NCI-H1048 (cell line): ENCODE data around the gene ARHGEF25.
"Not testable (repeated sequence)": the region's sequence is repeated elsewhere in the genome, so short reads cannot be mapped to it uniquely, and the experiment has no call there.

Source experiments
- DNase-seq: peaks from one replicate; lab custom pipeline; 2025; lab: John Stamatoyannopoulos, UW

The ARHGEF25 gene

DNA sequence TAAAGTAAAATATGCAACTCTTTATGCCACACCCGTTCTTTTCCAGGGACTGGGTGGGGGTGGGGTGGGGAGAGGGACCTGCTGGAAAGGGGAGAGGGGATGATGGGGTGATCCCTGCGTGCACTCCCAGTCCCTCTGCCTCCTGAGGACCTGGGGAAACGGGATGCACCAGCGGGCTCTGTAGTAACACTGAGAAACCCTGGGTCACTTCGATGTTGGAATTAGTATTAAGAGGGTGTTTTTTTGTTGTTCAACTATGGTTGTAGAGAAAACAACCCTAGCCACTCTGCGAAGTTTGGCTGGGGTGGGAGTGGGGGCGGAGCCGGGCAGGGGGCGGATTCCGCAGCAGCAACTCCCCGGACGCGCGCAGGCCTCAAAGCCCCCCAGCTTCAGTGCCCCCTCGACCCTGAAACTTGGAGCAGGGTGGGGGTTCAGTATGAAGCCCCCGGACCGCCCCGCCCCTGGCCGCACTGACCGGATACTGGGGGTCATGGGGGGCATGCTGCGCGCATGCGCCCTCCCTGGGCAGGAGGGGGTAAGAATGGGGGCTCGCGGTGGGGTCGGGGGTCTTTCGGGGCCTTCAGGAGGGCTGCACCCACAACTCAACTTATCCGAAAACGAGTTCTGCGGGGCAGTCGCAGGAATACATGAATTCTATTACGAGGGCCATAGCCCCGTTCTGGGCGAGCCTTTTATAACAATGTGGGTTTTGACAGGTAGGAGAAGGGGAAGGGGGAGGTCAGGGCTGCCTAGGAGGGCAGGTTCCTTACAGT, 1.3 kb upstream of the ARHGEF25 start:
- no peak for DNase-seq

- DNase-seq = no peak
Observed at GRCh38 chr12:57610554-57611107, 604 bp upstream of the ARHGEF25 start.

DNA sequence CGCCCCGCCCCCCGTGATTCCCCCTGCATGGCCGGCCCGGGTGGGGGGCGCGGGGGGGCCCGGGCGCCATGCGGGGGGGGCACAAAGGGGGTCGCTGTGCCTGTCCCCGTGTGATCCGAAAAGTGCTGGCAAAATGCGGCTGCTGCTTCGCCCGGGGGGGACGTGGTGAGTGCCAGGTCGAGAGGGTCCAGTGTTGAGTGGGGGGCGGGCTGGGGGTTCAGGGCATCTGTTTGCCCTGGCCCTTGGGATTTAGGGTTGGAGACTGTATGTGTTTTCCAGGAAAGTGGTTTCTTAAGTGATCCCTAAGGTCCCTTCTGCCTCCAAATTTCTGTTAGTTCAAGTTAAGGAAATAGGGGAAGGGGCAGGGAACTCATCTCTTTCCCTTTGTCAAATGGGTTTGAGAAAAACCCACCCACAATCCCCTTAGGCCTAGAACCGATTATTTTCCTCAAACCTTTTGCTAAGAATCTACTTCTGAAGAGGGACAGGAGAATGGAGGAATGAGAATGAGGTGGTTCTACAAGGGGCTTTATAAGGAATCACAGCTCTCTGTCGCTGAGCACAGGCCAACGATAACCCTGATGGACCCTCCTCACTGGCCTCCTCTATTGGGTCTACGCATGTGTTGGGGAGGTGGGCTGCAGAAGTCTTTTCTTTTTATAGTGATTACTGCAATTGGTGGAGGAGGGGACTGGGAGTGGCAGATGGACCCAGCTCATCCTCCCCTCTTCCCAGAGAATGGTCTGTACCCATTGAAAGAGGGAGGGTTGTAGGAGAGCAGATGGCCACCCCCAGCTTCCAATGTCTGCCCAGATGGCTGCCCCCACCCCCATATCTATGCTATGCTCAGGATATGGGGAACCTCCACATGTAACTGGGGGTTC, 834 bp downstream of the ARHGEF25 start:
- DNase-seq = no peak

DNA sequence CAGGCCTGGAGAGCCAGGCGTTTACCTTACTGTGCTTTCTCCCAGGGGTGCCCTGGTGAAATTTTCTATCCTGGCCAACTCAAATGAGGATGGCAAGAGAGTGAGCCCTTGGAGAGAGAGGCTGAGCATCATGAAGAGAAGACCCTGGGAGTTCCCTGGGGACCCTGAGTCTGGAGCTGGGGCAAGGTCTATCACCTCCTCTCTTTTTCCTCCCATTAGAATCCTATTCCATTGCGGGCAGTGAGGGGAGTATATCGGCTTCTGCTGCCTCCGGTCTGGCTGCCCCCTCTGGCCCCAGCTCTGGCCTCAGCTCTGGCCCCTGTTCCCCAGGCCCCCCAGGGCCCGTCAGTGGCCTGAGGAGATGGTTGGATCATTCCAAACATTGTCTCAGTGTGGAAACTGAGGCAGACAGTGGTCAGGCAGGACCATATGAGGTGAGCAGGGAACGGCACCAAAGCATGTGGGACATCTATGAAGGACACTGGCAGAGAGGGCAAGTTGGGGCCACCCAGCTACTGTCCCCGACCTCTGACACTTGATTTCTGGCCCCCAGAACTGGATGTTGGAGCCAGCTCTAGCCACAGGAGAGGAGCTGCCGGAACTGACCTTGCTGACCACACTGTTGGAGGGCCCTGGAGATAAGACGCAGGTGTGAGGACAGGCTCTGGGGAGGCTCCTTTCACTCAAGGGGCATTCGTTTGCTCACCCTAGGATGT, 1.6 kb downstream of the ARHGEF25 start:
- no peak for DNase-seq

DNA sequence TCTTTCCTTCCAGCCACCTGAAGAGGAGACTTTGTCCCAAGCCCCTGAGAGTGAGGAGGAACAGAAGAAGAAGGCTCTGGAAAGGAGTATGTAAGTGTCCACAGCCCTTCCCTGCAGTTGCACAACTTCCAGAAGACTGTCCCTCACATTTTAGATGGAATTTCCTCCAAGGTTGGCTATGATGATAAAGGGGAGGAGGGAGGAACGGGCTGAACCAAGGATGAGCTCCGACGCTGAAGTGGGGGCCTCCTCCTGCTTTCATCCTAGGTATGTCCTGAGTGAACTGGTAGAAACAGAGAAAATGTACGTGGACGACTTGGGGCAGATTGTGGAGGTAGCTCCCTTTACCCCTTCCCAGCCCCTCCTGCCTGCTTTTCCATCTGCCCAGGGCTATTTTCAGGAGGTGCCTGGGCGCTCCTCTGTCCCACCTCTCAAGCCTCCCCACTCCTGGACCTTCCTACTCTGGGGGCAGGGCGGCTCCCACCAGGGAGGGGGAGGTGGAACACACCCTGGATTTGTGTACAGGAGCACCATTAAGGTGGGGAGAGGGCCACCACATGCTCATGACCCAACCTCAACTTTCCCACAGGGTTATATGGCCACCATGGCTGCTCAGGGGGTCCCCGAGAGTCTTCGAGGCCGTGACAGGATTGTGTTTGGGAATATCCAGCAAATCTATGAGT, 2.3 kb downstream of the ARHGEF25 start:
- no peak for DNase-seq

GRCh38 chr12:57614178-57614947, 3.1 kb downstream of the ARHGEF25 start:
- DNase-seq = no peak

GRCh38 chr12:57614948-57615500, 3.8 kb downstream of the ARHGEF25 start:
- no peak for DNase-seq

DNA sequence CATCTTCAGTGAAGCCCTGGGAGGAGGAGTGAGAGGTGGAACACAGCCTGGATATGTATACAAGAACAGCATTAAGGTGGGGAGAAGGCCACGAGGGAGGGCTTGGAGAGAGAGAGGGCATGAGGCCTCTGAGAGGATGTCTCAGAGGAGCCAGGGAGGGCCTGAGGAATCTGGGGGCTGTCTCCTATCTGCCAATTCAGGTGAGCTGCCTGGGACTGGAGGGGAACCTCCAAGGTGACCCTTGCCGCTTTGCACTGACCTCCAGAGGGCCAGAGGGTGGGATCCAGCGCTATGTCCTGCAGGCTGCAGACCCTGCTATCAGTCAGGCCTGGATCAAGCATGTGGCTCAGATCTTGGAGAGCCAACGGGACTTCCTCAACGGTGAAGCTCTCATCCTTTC, 4.4 kb downstream of the ARHGEF25 start:
- no peak for DNase-seq

GRCh38 chr12:57616383-57617101, 5.3 kb downstream of the ARHGEF25 start:
- no peak for DNase-seq

DNA sequence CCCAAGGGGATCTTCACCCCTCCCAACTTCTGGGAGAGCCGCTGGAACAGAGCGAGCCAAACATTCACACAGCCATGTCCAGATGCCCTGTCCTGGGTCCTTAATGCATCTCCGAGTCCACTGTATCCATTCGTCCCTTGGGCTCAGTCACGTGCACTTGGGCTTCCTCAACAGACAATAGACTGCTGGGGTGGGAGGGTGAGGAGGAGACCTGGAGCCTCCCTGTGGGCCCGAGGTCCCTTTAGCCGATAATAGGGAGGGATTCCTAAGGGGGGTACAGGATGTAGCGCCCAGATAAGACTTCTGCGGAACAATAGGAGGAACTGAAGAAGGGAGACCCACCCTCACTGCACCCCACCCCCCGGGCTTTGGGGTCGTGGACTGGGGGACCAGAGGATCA, 6.7 kb downstream of the ARHGEF25 start:
- DNase-seq = no peak

- not testable (repeated sequence) for DNase-seq
Observed at GRCh38 chr12:57618431-57618830, 7.2 kb downstream of the ARHGEF25 start.

- no peak for DNase-seq
Observed at GRCh38 chr12:57618966-57619433, 7.8 kb downstream of the ARHGEF25 start.

GRCh38 chr12:57619434-57620244, 8.4 kb downstream of the ARHGEF25 start:
- no peak for DNase-seq

GRCh38 chr12:57620245-57620935, 9.2 kb downstream of the ARHGEF25 start:
- DNase-seq = no peak

DNA sequence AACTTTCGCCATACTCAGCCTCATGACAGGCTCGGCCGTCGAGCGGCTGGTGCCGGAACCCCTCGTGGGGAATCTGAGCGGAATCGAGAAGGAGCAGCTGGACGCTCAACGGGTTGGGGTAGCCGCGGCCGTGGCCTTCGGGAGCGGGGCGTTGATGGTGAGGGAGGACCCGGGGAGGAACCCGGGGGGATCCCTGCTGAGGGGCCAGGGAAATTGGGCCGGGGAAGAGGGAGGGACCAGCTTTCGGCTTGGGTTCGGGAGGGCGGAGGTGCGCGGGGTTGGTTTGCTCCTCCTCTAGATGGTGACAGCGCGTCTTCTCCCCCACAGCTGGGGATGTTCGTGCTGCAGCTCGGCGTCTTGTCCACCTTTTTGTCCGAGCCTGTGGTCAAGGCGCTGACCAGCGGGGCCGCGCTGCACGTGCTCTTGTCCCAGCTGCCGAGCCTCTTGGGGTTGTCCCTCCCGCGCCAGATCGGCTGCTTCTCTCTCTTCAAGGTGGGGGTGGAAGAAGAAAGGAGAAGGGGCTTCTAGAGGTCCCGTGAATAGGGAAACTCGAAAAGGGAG, 9.8 kb downstream of the ARHGEF25 start:
- DNase-seq = no peak

DNA sequence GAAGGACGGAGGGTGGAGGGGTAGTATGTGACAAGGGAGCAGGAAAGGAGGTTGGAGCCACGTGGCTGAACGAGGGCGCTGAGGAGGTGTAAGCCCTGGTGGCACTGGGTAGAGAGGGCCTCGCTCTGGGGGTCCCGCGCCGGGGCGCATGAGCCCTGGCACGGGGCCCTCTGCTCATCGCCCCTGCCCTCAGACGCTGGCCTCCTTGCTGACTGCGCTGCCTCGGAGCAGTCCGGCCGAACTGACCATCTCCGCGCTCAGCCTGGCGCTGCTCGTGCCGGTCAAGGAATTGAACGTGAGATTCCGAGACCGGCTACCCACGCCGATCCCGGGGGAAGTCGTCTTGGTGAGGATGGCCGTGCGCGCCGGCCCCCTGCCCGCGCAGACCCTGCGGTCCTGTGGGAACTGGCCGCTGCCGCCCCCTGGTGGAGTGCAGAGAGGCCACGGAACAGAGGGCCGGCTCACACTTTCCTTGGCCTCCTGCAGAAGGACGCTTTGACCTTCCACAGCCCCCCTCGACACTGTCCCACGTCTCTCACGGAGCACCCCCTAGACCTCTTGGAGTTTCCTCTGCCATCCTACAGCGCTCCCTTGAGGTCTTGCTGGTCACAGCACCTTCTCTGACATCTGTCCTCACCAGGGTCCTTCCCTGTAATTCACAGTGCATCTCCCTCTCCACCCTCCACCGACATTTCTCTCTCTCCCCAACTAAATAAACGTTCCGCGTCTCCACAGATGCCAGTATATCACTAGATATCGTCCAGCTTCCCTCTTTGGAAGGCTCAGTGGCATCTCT, 10.5 kb downstream of the ARHGEF25 start:
- DNase-seq = no peak
